HL-60/S4 treated with retinoic acid at 250 ng/mL for 4 days and 3 days (cell line): ENCODE data around the gene OGG1.

Source experiments
- in situ Hi-C: fragments of 300-500 bp; cut with MboI; formaldehyde crosslinking; loops from 2 replicates; pipeline ENCODE4 v1.7.0; 2022; ENCODE audit warnings: low sequenced_read_pairs

The OGG1 gene

GRCh38 chr3:9727041-9727595 is 22.6 kb upstream of the OGG1 start:
- in situ Hi-C loops, result no loop called here

GRCh38 chr3:9727743-9728142 is 22.0 kb upstream of the OGG1 start:
- in situ Hi-C loops, result no loop called here

- in situ Hi-C loops, result no loop called here
These were observed 20.3 kb upstream of the OGG1 start for GRCh38 chr3:9729419-9729818.

GRCh38 chr3:9730657-9731205 is 19.0 kb upstream of the OGG1 start:
- in situ Hi-C loops, result no loop called here

GRCh38 chr3:9731206-9732079 is 18.3 kb upstream of the OGG1 start, which contains the start of gene BRPF1:
BRPF1 (plus strand) TSS chr3:9731735; CDS start chr3:9734141, 2,406 bp downstream.
- in situ Hi-C loops, result no loop called here

GRCh38 chr3:9732080-9732739 is 17.5 kb upstream of the OGG1 start:
- in situ Hi-C loops, result no loop called here

GRCh38 chr3:9732740-9733115 is 17.0 kb upstream of the OGG1 start:
- in situ Hi-C loops, result no loop called here

GRCh38 chr3:9736831-9737230 is 12.9 kb upstream of the OGG1 start:
- in situ Hi-C loops, result no loop called here

GRCh38 chr3:9739181-9739580 is 10.6 kb upstream of the OGG1 start:
- in situ Hi-C loops, result no loop called here

GRCh38 chr3:9742560-9742959 is 7.2 kb upstream of the OGG1 start:
- in situ Hi-C loops, result no loop called here

- in situ Hi-C loops, result no loop called here
These were observed 6.2 kb upstream of the OGG1 start for GRCh38 chr3:9743548-9743947.

- in situ Hi-C loops, result no loop called here
These were observed 5.6 kb upstream of the OGG1 start for GRCh38 chr3:9744162-9744561.

- in situ Hi-C loops, result no loop called here
These were observed 4.2 kb upstream of the OGG1 start for GRCh38 chr3:9745521-9745920.

GRCh38 chr3:9746330-9746729 is 3.4 kb upstream of the OGG1 start:
- in situ Hi-C loops, result no loop called here

GRCh38 chr3:9747267-9747666 is 2.5 kb upstream of the OGG1 start:
- in situ Hi-C loops, result no loop called here

- in situ Hi-C loops, result no loop called here
These were observed 1.7 kb upstream of the OGG1 start for GRCh38 chr3:9748031-9748430.

GRCh38 chr3:9749296-9749644 is 482 bp upstream of the OGG1 start:
- in situ Hi-C loops, result no loop called here

GRCh38 chr3:9750556-9751411 is 1.0 kb downstream of the OGG1 start:
- in situ Hi-C loops, result no loop called here

GRCh38 chr3:9754678-9755077 is 4.9 kb downstream of the OGG1 start:
- in situ Hi-C loops, result no loop called here

GRCh38 chr3:9757427-9757826 is 7.7 kb downstream of the OGG1 start:
- in situ Hi-C loops, result no loop called here
